H1 (cell line): ENCODE measurements around the gene ARL14. TPM values are rescaled to one million over a fixed set of nuclear protein-coding genes. Genes with fewer than 3 reads are reported as not detected.

Source experiments
- CTCF ChIA-PET: fragments of 300-600 bp; sonication (Branson Sonifier 250); formaldehyde crosslinking; loops from one replicate; lab custom pipeline; 2021; ENCODE audit not compliant: partially characterized antibody; lab: Charles Lee
- POLR2A ChIA-PET: fragments of 300-600 bp; sonication (Branson Sonifier 250); formaldehyde crosslinking; loops from one replicate; lab custom pipeline; 2021; ENCODE audit warnings: inconsistent platforms; ENCODE audit not compliant: partially characterized antibody; lab: Charles Lee
- DNase-seq, 2 experiments: peaks; one replicate each; pipeline versions ENCODE4 v3.0.0 to v3.0.0-alpha.2; 2010 to 2022; ENCODE audit warnings: low spot score in 2 of 2, low read depth in 1 of 2, mixed read lengths in 1 of 2
- FAIRE-seq: peaks from 2 replicates; lab custom pipeline; 2011; peaks lifted over from hg19 to GRCh38; lab: Jason Lieb, UNC
- H2AFZ ChIP-seq: 2 replicates; pipeline ENCODE4 v1.8.1; 2012; ENCODE audit warnings: low read length, inconsistent platforms
- H2AK5ac ChIP-seq: 2 replicates; pipeline ENCODE4 v1.6.1; 2013; ENCODE audit warnings: low read depth, low read length
- H2BK120ac ChIP-seq: replicated peaks from 2 replicates; pipeline ENCODE3; 2013; ENCODE audit warnings: low read depth, low read length, inconsistent platforms
- H2BK12ac ChIP-seq: 2 replicates; pipeline ENCODE4 v1.6.1; 2013; ENCODE audit warnings: low read depth, low read length
- H2BK15ac ChIP-seq: 2 replicates; pipeline ENCODE4 v1.6.1; 2013; ENCODE audit warnings: low read length
- H2BK20ac ChIP-seq: 2 replicates; pipeline ENCODE4 v1.6.1; 2013; ENCODE audit warnings: low read length
- H2BK5ac ChIP-seq: 2 replicates; pipeline ENCODE4 v1.6.1; 2013; ENCODE audit warnings: low read depth, low read length
- H3K14ac ChIP-seq: 2 replicates; pipeline ENCODE4 v1.6.1; 2013; ENCODE audit warnings: inconsistent platforms; ENCODE audit not compliant: insufficient read length
- H3K18ac ChIP-seq: 2 replicates; pipeline ENCODE4 v1.6.1; 2013; ENCODE audit warnings: low read length; ENCODE audit errors: extremely low read depth
- H3K23ac ChIP-seq: 2 replicates; pipeline ENCODE4 v1.6.1; 2013; ENCODE audit warnings: inconsistent platforms; ENCODE audit not compliant: insufficient read length
- H3K23me2 ChIP-seq: 2 replicates; pipeline ENCODE4 v1.6.1; 2013; ENCODE audit warnings: low read depth, low read length
- H3K27ac ChIP-seq: 2 replicates; pipeline ENCODE4 v1.6.1; 2011; ENCODE audit warnings: low read depth, low read length, inconsistent platforms
- H3K27me3 ChIP-seq, 4 experiments: replicated peaks in 1 of 4; 1 replicate in 1 of 4; 2 replicates in 3 of 4; pipeline versions ENCODE4 v1.6.1 to v1.8.1; 2011 to 2013; ENCODE audit warnings: low read length in 3 of 4, mild to moderate bottlenecking in 3 of 4, inconsistent platforms in 2 of 4, mixed read lengths in 2 of 4, moderate library complexity in 1 of 4; ENCODE audit not compliant: control insufficient read depth in 3 of 4, insufficient read depth in 3 of 4; ENCODE audit errors: extremely low read depth in 1 of 4
- H3K36me3 ChIP-seq, 4 experiments: 2 replicates each; pipeline versions ENCODE4 v1.6.1 to v1.8.1; 2011 to 2013; ENCODE audit warnings: mild to moderate bottlenecking in 4 of 4, low read length in 3 of 4, moderate library complexity in 2 of 4, control low read depth in 1 of 4, inconsistent platforms in 1 of 4; ENCODE audit not compliant: insufficient read depth in 4 of 4, control insufficient read depth in 2 of 4
- H3K4ac ChIP-seq: replicated peaks from 2 replicates; pipeline ENCODE3; 2013; ENCODE audit warnings: low read length, low read depth, mixed read lengths, inconsistent platforms; ENCODE audit not compliant: insufficient read length
- H3K4me1 ChIP-seq, 4 experiments: replicated peaks in 1 of 4; 1 replicate in 1 of 4; 2 replicates in 3 of 4; pipeline versions ENCODE4 v1.6.1 to v1.8.1; 2011 to 2013; ENCODE audit warnings: low read length in 3 of 4, inconsistent platforms in 2 of 4, mixed read lengths in 1 of 4; ENCODE audit not compliant: insufficient read depth in 4 of 4, control insufficient read depth in 3 of 4
- H3K4me2 ChIP-seq, 2 experiments: 2 replicates each; pipeline versions ENCODE4 v1.6.1 to v1.8.1; 2011 to 2013; ENCODE audit warnings: low read depth in 2 of 2, low read length in 2 of 2, control low read depth in 1 of 2, inconsistent platforms in 1 of 2, mild to moderate bottlenecking in 1 of 2; ENCODE audit not compliant: insufficient read depth in 1 of 2
- H3K4me3 ChIP-seq, 4 experiments: fragments of 200-600, 300-600 bp in 1 of 4; sonication (generic), shearing (Covaris generic), sonication (Bioruptor Twin) in 1 of 4; 2 replicates each; pipeline versions ENCODE4 v1.5.1 to v1.8.1; 2011 to 2016; ENCODE audit warnings: low read length in 4 of 4, low read depth in 3 of 4, control low read depth in 2 of 4, inconsistent platforms in 2 of 4, mild to moderate bottlenecking in 2 of 4, mixed read lengths in 1 of 4, moderate library complexity in 1 of 4; ENCODE audit not compliant: insufficient read depth in 2 of 4; ENCODE audit errors: extremely low read depth in 1 of 4
- H3K56ac ChIP-seq: replicated peaks from 2 replicates; pipeline ENCODE3; 2013; ENCODE audit warnings: low read depth, mild to moderate bottlenecking, mixed read lengths, low read length, inconsistent platforms; ENCODE audit not compliant: insufficient read length
- H3K79me1 ChIP-seq: 2 replicates; pipeline ENCODE4 v1.6.1; 2013; ENCODE audit warnings: low read depth, low read length, control low read depth
- H3K79me2 ChIP-seq, 2 experiments: 2 replicates each; pipeline versions ENCODE4 v1.6.1 to v1.8.1; 2012 to 2013; ENCODE audit warnings: low read length in 2 of 2, mild to moderate bottlenecking in 2 of 2, inconsistent platforms in 1 of 2; ENCODE audit not compliant: insufficient read depth in 2 of 2, control insufficient read depth in 1 of 2
- H3K9ac ChIP-seq, 4 experiments: replicated peaks in 1 of 4; 1 replicate in 1 of 4; 2 replicates in 3 of 4; pipeline versions ENCODE4 v1.6.1 to v1.8.1; 2011 to 2013; ENCODE audit warnings: low read depth in 3 of 4, low read length in 3 of 4, control low read depth in 2 of 4, mild to moderate bottlenecking in 2 of 4, moderate library complexity in 2 of 4, inconsistent platforms in 1 of 4; ENCODE audit errors: extremely low read depth in 1 of 4
- H3K9me3 ChIP-seq, 2 experiments: 2 replicates each; pipeline versions ENCODE4 v1.6.1 to v1.8.1; 2012 to 2013; ENCODE audit warnings: mild to moderate bottlenecking in 2 of 2, moderate library complexity in 2 of 2, control low read depth in 1 of 2, inconsistent platforms in 1 of 2, low read depth in 1 of 2, low read length in 1 of 2, mixed read lengths in 1 of 2; ENCODE audit not compliant: insufficient read depth in 2 of 2
- H4K20me1 ChIP-seq, 2 experiments: replicated peaks in 1 of 2; 2 replicates each; pipeline versions ENCODE3 to v1.8.1; 2011 to 2013; ENCODE audit warnings: inconsistent platforms in 2 of 2, low read length in 2 of 2, mild to moderate bottlenecking in 1 of 2; ENCODE audit not compliant: insufficient read depth in 2 of 2, control insufficient read depth in 1 of 2
- H4K5ac ChIP-seq: 2 replicates; pipeline ENCODE4 v1.6.1; 2013; ENCODE audit warnings: low read length, low read depth, mixed read lengths, inconsistent platforms; ENCODE audit not compliant: insufficient read length
- H4K8ac ChIP-seq: 2 replicates; pipeline ENCODE4 v1.8.0; 2013; ENCODE audit warnings: mild to moderate bottlenecking, moderate library complexity, low read length, inconsistent platforms; ENCODE audit not compliant: insufficient read depth; ENCODE audit errors: extremely low read depth
- H4K91ac ChIP-seq: replicated peaks from 2 replicates; pipeline ENCODE3; 2013; ENCODE audit warnings: low read length, mixed read lengths, inconsistent platforms; ENCODE audit not compliant: insufficient read length
- CHD1 ChIP-seq: IDR thresholded peaks from 2 replicates; pipeline ENCODE4 v1.6.1; 2012; ENCODE audit warnings: low read depth, low read length, improper control_type of control experiment
- KDM4A ChIP-seq: IDR thresholded peaks from one replicate; pipeline ENCODE4 v1.7.1; 2012; ENCODE audit warnings: low read depth, mild to moderate bottlenecking, moderate library complexity, low read length, inconsistent platforms; ENCODE audit not compliant: severe bottlenecking
- WGBS, 2 experiments: shearing (Covaris generic) in 1 of 2; methylation state at CpG; one replicate each; pipeline versions ENCODE4 v1.1.6 to v1.1.7; 2013 to 2015; ENCODE audit warnings: low lambda C conversion rate in 2 of 2, mixed read lengths in 2 of 2, inconsistent platforms in 1 of 2, low coverage in 1 of 2, missing lambda C conversion rate in 1 of 2; ENCODE audit not compliant: insufficient replicate concordance in 2 of 2, insufficient coverage in 1 of 2, insufficient read length in 1 of 2; ENCODE audit errors: extremely low coverage in 1 of 2, missing lambda C conversion rate in 1 of 2; 5-methylcytosine and 5-hydroxymethylcytosine counted together
- polyA plus RNA-seq, 7 experiments: library from polyadenylated mRNA; depleted of rRNA in 3 of 7; stranded (reverse) in 5 of 7; unstranded in 2 of 7; fragments of >200 nt in 5 of 7; fragments of 200-250 nt in 2 of 7; gene quantifications; 1 replicate in 5 of 7; 2 replicates in 1 of 7; 4 replicates in 1 of 7; pipeline versions ENCODE4 v1.2.1 to v1.2.3, GENCODE V29; 2011 to 2013; ENCODE audit warnings: missing spikeins in 2 of 7, mixed read lengths in 2 of 7
- total RNA-seq: library from RNA; stranded (reverse); fragmentation: NEBNext Ultra II Directional; extraction: Animal tissue kit (Norgen Biotek cat#: 25700); gene quantifications from 2 replicates; pipeline ENCODE4 v1.2.1, GENCODE V29; 2021

Gene ARL14
- total and polyA plus RNA-seq, 2 of the 8 experiments (the other 6 are each of a cell fraction or from before 2014, with no cell fraction given): not detected

DNA sequence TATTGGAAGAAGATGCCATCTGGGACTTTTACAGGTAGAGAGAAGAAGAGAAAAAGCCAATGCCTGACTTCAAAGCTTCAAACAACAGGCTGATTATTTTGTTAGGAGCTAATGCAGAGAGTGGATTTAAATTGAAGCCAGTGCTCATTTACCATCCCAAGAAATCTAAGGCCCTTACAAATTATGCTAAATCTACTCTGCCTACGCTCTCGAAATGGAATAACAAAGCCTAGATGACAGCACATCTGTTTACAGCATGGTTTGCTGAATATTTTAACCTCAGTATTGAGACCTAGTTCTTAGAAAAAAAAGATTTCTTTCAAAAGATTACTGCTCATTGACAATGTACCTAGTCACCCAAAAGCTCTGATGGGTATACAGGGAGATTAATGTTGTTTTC lies 16.2 kb downstream of the ARL14 start:
- no peak overlapping the region for H3K4me3 ChIP-seq
- no peak overlapping the region for H3K4ac ChIP-seq
- H3K36me3 ChIP-seq: no peaks in the 10 kb centered on the region
- no peak overlapping the region for H4K5ac ChIP-seq
- CTCF ChIA-PET: interaction anchor here (0.8 to 1.1 kb wide), 3 partner anchors 13 to 116 kb away, joined by 3 to 4 read pairs (median 3); no protein-coding TSS in a partner anchor
- H3K4me2 ChIP-seq: no peak overlapping the region
- no peak overlapping the region for H2BK20ac ChIP-seq
- H3K23ac ChIP-seq: no peak overlapping the region
- DNase-seq (no peak), FAIRE-seq (no peak)
- no peaks in the 10 kb centered on the region for H3K27me3 ChIP-seq
- no peak overlapping the region for H3K27ac ChIP-seq
- no peaks in the 10 kb centered on the region for H3K23me2 ChIP-seq
- no peak overlapping the region for H2BK12ac ChIP-seq
- H2AFZ ChIP-seq: no peak overlapping the region
- no peaks in the 10 kb centered on the region for H3K79me1 ChIP-seq
- H4K91ac ChIP-seq: no peak overlapping the region
- H3K18ac ChIP-seq: no peak overlapping the region
- H3K4me1 ChIP-seq: no peaks in the 10 kb centered on the region
- WGBS, 2 experiments: 80% methylated on average over 2 of the region's 2 CpGs; no CpG with 5 or more reads in 1 of the 2 experiments
- H3K9ac ChIP-seq: no peak overlapping the region
- H3K14ac ChIP-seq: no peak overlapping the region
- H3K56ac ChIP-seq: no peak overlapping the region
- no peak overlapping the region for H4K8ac ChIP-seq
- H2BK120ac ChIP-seq: no peak overlapping the region
- H2BK15ac ChIP-seq: no peak overlapping the region
- H3K9me3 ChIP-seq: no peaks in the 10 kb centered on the region
- H2AK5ac ChIP-seq: no peak overlapping the region
- H2BK5ac ChIP-seq: no peak overlapping the region
- H4K20me1 ChIP-seq: no peaks in the 10 kb centered on the region
- POLR2A ChIA-PET: no interaction called here
- no peaks in the 10 kb centered on the region for H3K79me2 ChIP-seq
- TF ChIP-seq KDM4A: no peak
- TF ChIP-seq CHD1: no peak
